Loucy (cell line): Measurements from ENCODE around the gene TMTC2.

Experiments
- H2AFZ ChIP-seq: fragments of 200-600 bp; sonication (generic); 2 replicates; pipeline ENCODE4 v1.6.0; 2016; ENCODE audit warnings: antibody characterized with exemption, mild to moderate bottlenecking, low read length, moderate library complexity
- H3F3A ChIP-seq: fragments of 200-600 bp; 2 replicates; pipeline ENCODE4 v1.6.0; 2016; ENCODE audit warnings: antibody characterized with exemption, low read depth, mild to moderate bottlenecking
- H3K27me3 ChIP-seq: fragments of 200-600 bp; sonication (generic); 2 replicates; pipeline ENCODE4 v1.6.1; 2014; ENCODE audit warnings: low read length, mild to moderate bottlenecking; ENCODE audit not compliant: insufficient read depth, poor library complexity, severe bottlenecking
- H3K36me3 ChIP-seq: fragments of 200-600 bp; sonication (generic); 2 replicates; pipeline ENCODE4 v1.6.1; 2016; ENCODE audit warnings: low read length; ENCODE audit not compliant: insufficient read depth
- H3K4me1 ChIP-seq: fragments of 200-600 bp; sonication (generic); 2 replicates; pipeline ENCODE4 v1.5.1; 2014; ENCODE audit warnings: low read length, mild to moderate bottlenecking; ENCODE audit not compliant: insufficient read depth, poor library complexity, severe bottlenecking
- H3K4me2 ChIP-seq: fragments of 200-600 bp; sonication (generic); 2 replicates; pipeline ENCODE4 v1.6.0; 2014; ENCODE audit warnings: antibody characterized with exemption, low read length, low read depth, mild to moderate bottlenecking; ENCODE audit not compliant: poor library complexity, severe bottlenecking
- H3K4me3 ChIP-seq: fragments of 200-600 bp; sonication (generic); 2 replicates; pipeline ENCODE4 v1.5.1; 2014; ENCODE audit warnings: low read length, mild to moderate bottlenecking, mixed read lengths; ENCODE audit not compliant: poor library complexity, severe bottlenecking
- H3K79me2 ChIP-seq: fragments of 200-600 bp; sonication (generic); 2 replicates; pipeline ENCODE4 v1.6.1; 2014; ENCODE audit warnings: low read length; ENCODE audit not compliant: insufficient read depth
- H3K9ac ChIP-seq: fragments of 200-600 bp; sonication (generic); 2 replicates; pipeline ENCODE4 v1.6.0; 2014; ENCODE audit warnings: mild to moderate bottlenecking, low read depth, low read length, moderate library complexity; ENCODE audit not compliant: poor library complexity, severe bottlenecking
- H3K9me2 ChIP-seq: fragments of 200-600 bp; sonication (generic); replicated peaks from 2 replicates; pipeline ENCODE4 v1.6.1; 2016; ENCODE audit warnings: low read depth, low read length, mixed read lengths
- H3K9me3 ChIP-seq: fragments of 200-600 bp; sonication (generic); 2 replicates; pipeline ENCODE4 v1.6.1; 2014; ENCODE audit warnings: mild to moderate bottlenecking, antibody characterized with exemption, low read length, low read depth; ENCODE audit not compliant: insufficient read depth
- H4K20me1 ChIP-seq: fragments of 200-600 bp; sonication (generic); 2 replicates; pipeline ENCODE4 v1.6.0; 2014; ENCODE audit warnings: antibody characterized with exemption, low read length, mild to moderate bottlenecking; ENCODE audit not compliant: insufficient read depth, poor library complexity, severe bottlenecking
- EZH2phosphoT487 ChIP-seq: fragments of 200-600 bp; IDR thresholded peaks from 2 replicates; pipeline ENCODE4 v1.6.1; 2018; ENCODE audit warnings: antibody characterized with exemption, mild to moderate bottlenecking, moderate library complexity, borderline replicate concordance
- TF ChIP-seq, protein P1 (sequence below): fragments of 200-600 bp; sonication (generic); conservative IDR thresholded peaks from 2 replicates; pipeline ENCODE4 v1.5.1; 2014; ENCODE audit warnings: mild to moderate bottlenecking, antibody characterized with exemption, low read length

The TMTC2 gene

GRCh38 chr12:83084516-83085234 lies 398.0 kb downstream of the TMTC2 start:
- Histone ChIP-seq H3K9me2 (no peaks in the 10 kb centered on the region), H3K36me3 (no peaks in the 10 kb centered on the region), H4K20me1 (no peaks in the 10 kb centered on the region), H3K27me3 (no peaks in the 10 kb centered on the region), H3K4me3 (no peak overlapping the region), H2AFZ (no peak overlapping the region), H3K9me3 (no peaks in the 10 kb centered on the region), H3K79me2 (no peaks in the 10 kb centered on the region), H3K4me1 (no peaks in the 10 kb centered on the region), H3F3A (no peaks in the 10 kb centered on the region), H3K4me2 (no peak overlapping the region), H3K9ac (no peak overlapping the region)
- no peak for TF ChIP-seq EZH2phosphoT487
- TF ChIP-seq, protein P1, sequence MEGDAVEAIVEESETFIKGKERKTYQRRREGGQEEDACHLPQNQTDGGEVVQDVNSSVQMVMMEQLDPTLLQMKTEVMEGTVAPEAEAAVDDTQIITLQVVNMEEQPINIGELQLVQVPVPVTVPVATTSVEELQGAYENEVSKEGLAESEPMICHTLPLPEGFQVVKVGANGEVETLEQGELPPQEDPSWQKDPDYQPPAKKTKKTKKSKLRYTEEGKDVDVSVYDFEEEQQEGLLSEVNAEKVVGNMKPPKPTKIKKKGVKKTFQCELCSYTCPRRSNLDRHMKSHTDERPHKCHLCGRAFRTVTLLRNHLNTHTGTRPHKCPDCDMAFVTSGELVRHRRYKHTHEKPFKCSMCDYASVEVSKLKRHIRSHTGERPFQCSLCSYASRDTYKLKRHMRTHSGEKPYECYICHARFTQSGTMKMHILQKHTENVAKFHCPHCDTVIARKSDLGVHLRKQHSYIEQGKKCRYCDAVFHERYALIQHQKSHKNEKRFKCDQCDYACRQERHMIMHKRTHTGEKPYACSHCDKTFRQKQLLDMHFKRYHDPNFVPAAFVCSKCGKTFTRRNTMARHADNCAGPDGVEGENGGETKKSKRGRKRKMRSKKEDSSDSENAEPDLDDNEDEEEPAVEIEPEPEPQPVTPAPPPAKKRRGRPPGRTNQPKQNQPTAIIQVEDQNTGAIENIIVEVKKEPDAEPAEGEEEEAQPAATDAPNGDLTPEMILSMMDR, result no peak

DNA sequence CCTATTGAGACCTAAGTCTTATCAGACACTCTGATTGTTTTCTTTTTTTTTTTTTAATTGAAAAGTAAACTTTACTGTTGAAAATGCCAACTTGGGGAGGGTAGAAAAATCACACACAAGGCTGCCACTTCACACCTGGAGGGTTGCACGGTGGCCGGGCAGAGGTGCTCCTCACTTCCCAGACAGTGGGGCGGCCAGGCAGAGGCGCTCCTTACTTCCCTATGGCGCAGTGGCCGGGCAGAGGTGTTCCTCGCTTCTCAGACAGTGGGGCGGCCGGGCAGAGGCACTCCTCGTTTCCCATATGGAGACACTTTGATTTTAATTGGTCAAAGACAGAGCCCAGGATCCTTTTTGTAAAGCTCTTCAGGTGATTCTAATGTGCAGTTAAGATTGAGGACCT lies 399.3 kb downstream of the TMTC2 start:
- H3K4me3 ChIP-seq, result no peak overlapping the region
- H3K27me3 ChIP-seq, result no peaks in the 10 kb centered on the region
- H3K9me2 ChIP-seq, result no peaks in the 10 kb centered on the region
- no peaks in the 10 kb centered on the region for H3K9me3 ChIP-seq
- H3K4me2 ChIP-seq, result no peak overlapping the region
- TF ChIP-seq, protein P1, result no peak
- no peak for TF ChIP-seq EZH2phosphoT487
- no peaks in the 10 kb centered on the region for H3K4me1 ChIP-seq
- H2AFZ ChIP-seq, result no peak overlapping the region
- no peaks in the 10 kb centered on the region for H3K79me2 ChIP-seq
- H3F3A ChIP-seq, result no peaks in the 10 kb centered on the region
- H4K20me1 ChIP-seq, result no peaks in the 10 kb centered on the region
- no peak overlapping the region for H3K9ac ChIP-seq
- H3K36me3 ChIP-seq, result no peaks in the 10 kb centered on the region

- no peak for TF ChIP-seq EZH2phosphoT487
- TF ChIP-seq, protein P1, result no peak
- Histone ChIP-seq H3K36me3 (no peaks in the 10 kb centered on the region), H3F3A (no peaks in the 10 kb centered on the region), H4K20me1 (no peaks in the 10 kb centered on the region), H3K4me3 (no peak overlapping the region), H3K4me2 (no peak overlapping the region), H3K9ac (no peak overlapping the region), H3K4me1 (no peaks in the 10 kb centered on the region), H3K27me3 (no peaks in the 10 kb centered on the region), H3K9me3 (no peaks in the 10 kb centered on the region), H2AFZ (no peak overlapping the region), H3K9me2 (no peaks in the 10 kb centered on the region), H3K79me2 (no peaks in the 10 kb centered on the region)
These were observed 402.9 kb downstream of the TMTC2 start for GRCh38 chr12:83089575-83089974.
